PC-3 (cell line): Measurements from ENCODE around the gene KRABD2.

Experiments used
- EZH2 ChIP-seq: fragments of 300-600 bp; sonication (generic); IDR thresholded peaks from one replicate; pipeline ENCODE4 v1.6.1; 2017; ENCODE audit warnings: antibody characterized with exemption, mild to moderate bottlenecking, low read length; ENCODE audit not compliant: unreplicated experiment
- EZH2phosphoT487 ChIP-seq: fragments of 300-600 bp; sonication (generic); IDR thresholded peaks from 2 replicates; pipeline ENCODE4 v1.6.1; 2018; ENCODE audit warnings: mild to moderate bottlenecking, antibody characterized with exemption, low read length, borderline replicate concordance
- TF ChIP-seq, protein P1 (sequence below): fragments of 300-600 bp; sonication (generic); conservative IDR thresholded peaks from 2 replicates; pipeline ENCODE4 v1.5.1; 2017; ENCODE audit warnings: antibody characterized with exemption, low read depth, mild to moderate bottlenecking, low read length

DNA sequence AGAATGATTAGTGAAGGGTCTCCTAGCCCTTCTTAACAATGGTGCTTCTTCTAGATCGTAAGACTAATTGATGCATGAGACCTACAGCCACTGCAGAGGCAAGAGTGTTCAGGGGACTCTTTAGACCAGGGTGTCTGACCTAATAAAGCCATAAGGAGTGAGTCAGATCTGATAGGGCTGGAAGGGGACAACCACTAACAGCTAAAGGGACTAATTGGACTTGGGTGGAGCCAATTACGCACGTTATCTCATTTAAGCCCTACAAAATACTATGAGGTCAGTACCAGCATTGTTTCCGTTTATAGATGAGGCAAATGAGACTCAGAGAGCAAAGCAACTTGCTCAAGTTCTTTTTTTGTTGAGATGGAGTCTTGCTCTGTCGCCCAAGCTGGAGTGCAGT is 35.6 kb upstream of the KRABD2 start:
- TF ChIP-seq, protein P1, sequence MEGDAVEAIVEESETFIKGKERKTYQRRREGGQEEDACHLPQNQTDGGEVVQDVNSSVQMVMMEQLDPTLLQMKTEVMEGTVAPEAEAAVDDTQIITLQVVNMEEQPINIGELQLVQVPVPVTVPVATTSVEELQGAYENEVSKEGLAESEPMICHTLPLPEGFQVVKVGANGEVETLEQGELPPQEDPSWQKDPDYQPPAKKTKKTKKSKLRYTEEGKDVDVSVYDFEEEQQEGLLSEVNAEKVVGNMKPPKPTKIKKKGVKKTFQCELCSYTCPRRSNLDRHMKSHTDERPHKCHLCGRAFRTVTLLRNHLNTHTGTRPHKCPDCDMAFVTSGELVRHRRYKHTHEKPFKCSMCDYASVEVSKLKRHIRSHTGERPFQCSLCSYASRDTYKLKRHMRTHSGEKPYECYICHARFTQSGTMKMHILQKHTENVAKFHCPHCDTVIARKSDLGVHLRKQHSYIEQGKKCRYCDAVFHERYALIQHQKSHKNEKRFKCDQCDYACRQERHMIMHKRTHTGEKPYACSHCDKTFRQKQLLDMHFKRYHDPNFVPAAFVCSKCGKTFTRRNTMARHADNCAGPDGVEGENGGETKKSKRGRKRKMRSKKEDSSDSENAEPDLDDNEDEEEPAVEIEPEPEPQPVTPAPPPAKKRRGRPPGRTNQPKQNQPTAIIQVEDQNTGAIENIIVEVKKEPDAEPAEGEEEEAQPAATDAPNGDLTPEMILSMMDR: no peak
- TF ChIP-seq EZH2phosphoT487 (no peak), EZH2 (no peak)
